Upper lobe of right lung (tissue), 1 donor: ENCODE measurements around the gene SETD2. TPM values are rescaled to one million over a fixed set of nuclear protein-coding genes. Genes with fewer than 3 reads are reported as not detected.

Experiments used
- ATAC-seq: fragments of 200-7000 bp; cut with Tn5 transposase; one replicate; pipeline ENCODE4 v1.9.1; 2020; ENCODE audit warnings: mild to moderate bottlenecking, moderate library complexity
- DNase-seq: peaks from one replicate; pipeline ENCODE4 v3.0.0-alpha.2; 2020
- H3K27ac ChIP-seq: fragments of 200-600 bp; one replicate; pipeline ENCODE4 v1.8.0; 2022
- H3K27me3 ChIP-seq: fragments of 200-600 bp; one replicate; pipeline ENCODE4 v1.8.0; 2022; ENCODE audit warnings: mild to moderate bottlenecking
- H3K36me3 ChIP-seq: fragments of 200-600 bp; one replicate; pipeline ENCODE4 v1.8.0; 2022
- H3K4me1 ChIP-seq: fragments of 200-600 bp; one replicate; pipeline ENCODE4 v1.8.0; 2022
- H3K4me3 ChIP-seq: fragments of 200-600 bp; one replicate; pipeline ENCODE4 v1.8.0; 2022; ENCODE audit warnings: mild to moderate bottlenecking
- H3K9me3 ChIP-seq: fragments of 200-600 bp; one replicate; pipeline ENCODE4 v1.8.0; 2022
- intact Hi-C: fragments of 100-400 bp; cut with DNase I; formaldehyde crosslinking; loops from one replicate; pipeline ENCODE4 v1.11.0; 2022
- total RNA-seq: library from RNA; stranded (reverse); fragmentation: NEBNext Ultra II Directional; extraction: Animal tissue kit (Norgen Biotek cat#: 25700); gene quantifications from one replicate; pipeline ENCODE4 v1.2.1, GENCODE V29; 2021
- TF ChIP-seq, protein P1 (sequence below): fragments of 200-600 bp; IDR thresholded peaks from one replicate; pipeline ENCODE4 v1.8.0; 2022; ENCODE audit warnings: antibody characterized with exemption
- donor health status: DM: no; HTN: yes; CAD: no; lungs with severe emphysema.

SETD2 gene
- total RNA-seq, 1 donor from 2014 or later: 45.9 TPM

DNA sequence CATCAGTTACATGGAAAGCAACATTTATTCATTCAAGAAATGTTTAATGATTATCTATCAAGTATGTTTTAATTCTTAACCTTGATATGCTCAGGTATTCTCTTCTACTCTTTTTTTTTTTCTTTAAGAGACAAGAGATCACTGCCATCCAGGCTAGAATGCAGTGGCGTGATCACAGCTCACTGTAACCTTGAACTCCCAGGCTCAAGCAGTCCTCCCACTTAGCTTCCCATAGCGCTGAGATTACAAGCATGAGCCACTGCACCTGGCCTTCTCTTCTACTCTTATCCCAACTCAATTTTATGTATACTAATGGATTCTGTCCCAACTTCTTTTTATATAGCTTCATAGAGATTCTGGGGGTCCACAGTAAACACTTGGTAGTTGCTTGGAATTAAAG, 50.9 kb downstream of the SETD2 start:
- intact Hi-C loops: no loop called here
- no peak overlapping the region for H3K27ac ChIP-seq
- peaks cover 2% of the 10 kb centered on the region for H3K4me1 ChIP-seq
- TF ChIP-seq, protein P1, sequence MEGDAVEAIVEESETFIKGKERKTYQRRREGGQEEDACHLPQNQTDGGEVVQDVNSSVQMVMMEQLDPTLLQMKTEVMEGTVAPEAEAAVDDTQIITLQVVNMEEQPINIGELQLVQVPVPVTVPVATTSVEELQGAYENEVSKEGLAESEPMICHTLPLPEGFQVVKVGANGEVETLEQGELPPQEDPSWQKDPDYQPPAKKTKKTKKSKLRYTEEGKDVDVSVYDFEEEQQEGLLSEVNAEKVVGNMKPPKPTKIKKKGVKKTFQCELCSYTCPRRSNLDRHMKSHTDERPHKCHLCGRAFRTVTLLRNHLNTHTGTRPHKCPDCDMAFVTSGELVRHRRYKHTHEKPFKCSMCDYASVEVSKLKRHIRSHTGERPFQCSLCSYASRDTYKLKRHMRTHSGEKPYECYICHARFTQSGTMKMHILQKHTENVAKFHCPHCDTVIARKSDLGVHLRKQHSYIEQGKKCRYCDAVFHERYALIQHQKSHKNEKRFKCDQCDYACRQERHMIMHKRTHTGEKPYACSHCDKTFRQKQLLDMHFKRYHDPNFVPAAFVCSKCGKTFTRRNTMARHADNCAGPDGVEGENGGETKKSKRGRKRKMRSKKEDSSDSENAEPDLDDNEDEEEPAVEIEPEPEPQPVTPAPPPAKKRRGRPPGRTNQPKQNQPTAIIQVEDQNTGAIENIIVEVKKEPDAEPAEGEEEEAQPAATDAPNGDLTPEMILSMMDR: no peak
- no peaks in the 10 kb centered on the region for H3K9me3 ChIP-seq
- DNase-seq (no peak), ATAC-seq (no peak)
- peaks cover 58% of the 10 kb centered on the region for H3K36me3 ChIP-seq
- no peaks in the 10 kb centered on the region for H3K27me3 ChIP-seq
- H3K4me3 ChIP-seq: no peak overlapping the region

GRCh38 chr3:47109393-47109792, 54.5 kb downstream of the SETD2 start:
- Histone ChIP-seq H3K27me3 (no peaks in the 10 kb centered on the region), H3K36me3 (peaks cover 42% of the 10 kb centered on the region), H3K9me3 (no peaks in the 10 kb centered on the region), H3K4me1 (no peaks in the 10 kb centered on the region), H3K27ac (no peak overlapping the region), H3K4me3 (no peak overlapping the region)
- intact Hi-C loops: no loop called here
- ATAC-seq: no peak
- no peak for DNase-seq
- TF ChIP-seq, protein P1: no peak

DNA sequence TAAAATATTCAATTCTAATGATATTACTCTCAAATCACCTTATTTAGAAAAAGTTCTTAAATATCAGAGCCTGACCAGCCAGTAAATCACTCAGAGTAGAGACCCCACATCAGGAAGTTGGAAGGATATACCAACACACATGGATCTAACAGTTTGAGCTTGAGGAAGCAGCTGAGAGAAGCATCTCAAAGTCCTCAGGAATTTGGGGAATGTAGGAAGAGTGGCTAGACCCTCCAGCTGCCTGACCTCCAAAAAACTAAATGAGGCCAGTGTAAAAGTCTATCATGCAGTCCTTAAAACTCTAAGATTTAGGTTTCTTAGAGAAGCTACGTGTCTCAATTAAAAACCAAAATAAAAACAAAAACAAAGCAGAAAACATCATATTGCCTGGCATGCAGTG, 55.4 kb downstream of the SETD2 start:
- intact Hi-C loops: no loop called here
- no peak for DNase-seq
- H3K27ac ChIP-seq: no peak overlapping the region
- H3K4me3 ChIP-seq: no peak overlapping the region
- ATAC-seq: no peak
- no peaks in the 10 kb centered on the region for H3K27me3 ChIP-seq
- no peaks in the 10 kb centered on the region for H3K4me1 ChIP-seq
- TF ChIP-seq, protein P1: no peak
- H3K36me3 ChIP-seq: peaks cover 41% of the 10 kb centered on the region
- no peaks in the 10 kb centered on the region for H3K9me3 ChIP-seq

- intact Hi-C loops: no loop called here
Observed at GRCh38 chr3:47104259-47104658, 59.7 kb downstream of the SETD2 start.

GRCh38 chr3:47103619-47104018, 60.3 kb downstream of the SETD2 start:
- Histone ChIP-seq H3K4me1 (no peaks in the 10 kb centered on the region), H3K36me3 (peaks cover 47% of the 10 kb centered on the region), H3K27me3 (no peaks in the 10 kb centered on the region), H3K4me3 (no peak overlapping the region), H3K9me3 (no peaks in the 10 kb centered on the region), H3K27ac (no peak overlapping the region)
- DNase-seq: no peak
- intact Hi-C loops: no loop called here
- no peak for ATAC-seq
- TF ChIP-seq, protein P1: no peak

More at GRCh38 chr3:47104259-47104658, 59.7 kb downstream of the SETD2 start:
- Histone ChIP-seq H3K9me3 (no peaks in the 10 kb centered on the region), H3K27me3 (no peaks in the 10 kb centered on the region), H3K4me1 (no peaks in the 10 kb centered on the region), H3K27ac (no peak overlapping the region), H3K36me3 (peaks cover 47% of the 10 kb centered on the region), H3K4me3 (no peak overlapping the region)
- ATAC-seq (no peak), DNase-seq (no peak)
- TF ChIP-seq, protein P1: no peak

DNA sequence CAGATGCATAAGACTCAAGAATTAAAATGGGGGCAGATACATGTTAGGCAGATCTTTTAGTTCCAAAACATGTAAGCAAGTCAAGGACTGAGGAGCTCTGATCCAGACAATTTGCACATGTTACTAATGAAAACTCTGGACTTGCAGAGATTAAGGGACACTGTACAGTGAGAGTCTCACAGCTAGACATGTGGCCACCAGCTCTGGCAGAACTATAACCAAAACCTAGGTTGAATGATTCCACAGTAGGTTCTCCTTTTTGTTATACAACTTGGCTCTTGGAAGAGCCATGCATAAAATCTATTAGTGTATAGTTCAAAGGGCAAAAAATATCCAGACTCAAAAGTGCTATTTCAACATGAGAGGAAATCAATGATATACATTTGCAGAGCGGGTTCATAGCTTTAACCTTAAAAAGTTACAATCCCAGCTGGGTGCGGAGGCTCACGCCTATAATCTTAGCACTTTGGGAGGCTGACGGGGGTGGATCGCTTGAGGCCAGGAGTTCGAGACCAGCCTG, 61.8 kb downstream of the SETD2 start:
- Histone ChIP-seq H3K4me1 (no peaks in the 10 kb centered on the region), H3K27me3 (no peaks in the 10 kb centered on the region), H3K27ac (no peak overlapping the region), H3K4me3 (no peak overlapping the region), H3K36me3 (peaks cover 57% of the 10 kb centered on the region), H3K9me3 (no peaks in the 10 kb centered on the region)
- DNase-seq (no peak), ATAC-seq (no peak)
- TF ChIP-seq, protein P1: no peak
- intact Hi-C loops: no loop called here
